BE2C (cell line): ENCODE results near the gene SYNM.

Experiments used
- DNase-seq: peaks from one replicate; pipeline ENCODE4 v3.0.0-alpha.2; 2020
- H3K27me3 ChIP-seq: fragments of 250-450 bp; sonication (Bioruptor Pico); 2 replicates; pipeline ENCODE4 v1.5.1; 2020; ENCODE audit warnings: mild to moderate bottlenecking
- H3K36me3 ChIP-seq: fragments of 250-450 bp; sonication (Bioruptor Pico); 2 replicates; pipeline ENCODE4 v1.5.1; 2020; ENCODE audit warnings: mild to moderate bottlenecking
- H3K4me1 ChIP-seq: fragments of 250-450 bp; sonication (Bioruptor Pico); 2 replicates; pipeline ENCODE4 v1.5.1; 2020
- H3K4me3 ChIP-seq: 2 replicates; pipeline ENCODE4 v1.5.1; 2011; ENCODE audit warnings: low read depth, low read length
- H3K9me3 ChIP-seq: fragments of 250-450 bp; sonication (Bioruptor Pico); 2 replicates; pipeline ENCODE4 v1.5.1; 2020
- CTCF ChIP-seq: IDR thresholded peaks from 2 replicates; pipeline ENCODE4 v1.5.1; 2012; ENCODE audit warnings: mild to moderate bottlenecking, low read depth, low read length

SYNM gene

DNA sequence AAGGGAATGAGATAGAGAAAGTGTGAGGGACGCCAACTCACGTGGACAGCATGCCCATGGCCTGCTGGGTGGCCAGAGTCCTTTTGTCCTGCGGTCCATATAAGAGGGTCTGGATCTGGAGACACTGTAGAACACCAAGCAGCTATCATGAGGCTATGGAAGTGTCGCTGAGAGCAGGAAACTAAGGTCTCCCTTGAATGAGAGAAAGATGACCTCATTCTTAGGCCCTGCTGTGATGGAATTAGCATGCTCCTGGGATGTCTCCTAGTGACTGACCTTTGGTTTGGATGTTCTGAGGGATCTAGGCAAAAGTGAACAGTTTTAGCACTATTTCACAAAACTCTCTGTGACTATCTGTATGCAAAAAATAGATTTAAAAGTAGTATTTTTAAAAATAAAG lies 34.4 kb downstream of the SYNM start:
- no peak overlapping the region for H3K4me3 ChIP-seq
- H3K4me1 ChIP-seq, result no peaks in the 10 kb centered on the region
- DNase-seq, result no peak
- TF ChIP-seq CTCF, result no peak
- H3K9me3 ChIP-seq, result no peaks in the 10 kb centered on the region
- H3K27me3 ChIP-seq, result no peaks in the 10 kb centered on the region
- peaks cover 20% of the 10 kb centered on the region for H3K36me3 ChIP-seq

- H3K36me3 ChIP-seq, result peaks cover 14% of the 10 kb centered on the region
- TF ChIP-seq CTCF, result no peak
- H3K4me1 ChIP-seq, result no peaks in the 10 kb centered on the region
- DNase-seq, result no peak
- H3K27me3 ChIP-seq, result no peaks in the 10 kb centered on the region
- no peaks in the 10 kb centered on the region for H3K9me3 ChIP-seq
- H3K4me3 ChIP-seq, result no peak overlapping the region
These were observed 35.7 kb downstream of the SYNM start for GRCh38 chr15:99140590-99140989.

DNA sequence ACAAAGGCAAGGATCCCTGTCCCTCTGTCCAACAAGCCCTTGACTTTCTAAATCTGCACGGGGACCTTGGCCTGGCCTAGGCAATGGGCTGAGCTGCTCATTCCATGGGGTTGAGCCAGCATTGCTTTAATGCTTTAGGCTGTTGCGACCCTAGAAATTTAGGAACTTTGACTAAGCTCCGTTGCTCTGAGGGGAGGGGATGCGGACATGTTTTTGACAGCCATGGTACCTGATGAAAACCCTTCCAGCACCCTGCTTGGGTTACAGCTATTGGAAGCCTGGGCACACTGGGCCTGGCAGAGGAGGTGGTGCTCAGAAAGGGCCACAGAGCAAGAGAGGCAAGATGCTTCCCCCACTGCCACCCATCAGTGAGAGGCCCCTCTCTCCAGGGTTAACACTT lies 37.1 kb downstream of the SYNM start:
- Histone ChIP-seq H3K9me3 (no peaks in the 10 kb centered on the region), H3K4me3 (no peak overlapping the region), H3K27me3 (no peaks in the 10 kb centered on the region), H3K4me1 (no peaks in the 10 kb centered on the region), H3K36me3 (peaks cover 6% of the 10 kb centered on the region; the same call in 1 of the 2 replicates)
- TF ChIP-seq CTCF, result no peak
- no peak for DNase-seq

- Histone ChIP-seq H3K36me3 (no peaks in the 10 kb centered on the region; the same call in 1 of the 2 replicates), H3K27me3 (no peaks in the 10 kb centered on the region), H3K4me1 (no peaks in the 10 kb centered on the region), H3K4me3 (no peak overlapping the region), H3K9me3 (no peaks in the 10 kb centered on the region)
- TF ChIP-seq CTCF, result no peak
- DNase-seq, result no peak
These were observed 37.7 kb downstream of the SYNM start for GRCh38 chr15:99142562-99142961.

DNA sequence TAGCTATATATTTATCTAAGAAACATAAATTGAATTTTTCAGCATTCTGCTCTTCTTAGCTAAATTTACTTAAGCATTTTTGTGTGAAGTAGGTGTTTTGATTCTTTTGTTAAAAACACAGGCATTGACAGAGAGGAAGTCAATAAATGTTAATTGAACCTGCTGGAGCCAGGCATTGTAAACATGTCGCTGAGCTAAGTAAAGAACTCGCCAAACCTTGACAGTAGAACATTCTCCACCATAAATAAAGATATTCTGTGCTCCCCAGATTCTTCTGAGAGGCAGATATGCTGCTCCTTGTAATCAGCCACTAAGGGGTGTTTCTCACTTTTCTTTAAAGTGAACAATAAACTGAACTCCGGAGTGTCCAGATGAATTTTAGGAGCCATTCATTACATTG lies 38.4 kb downstream of the SYNM start:
- Histone ChIP-seq H3K36me3 (no peaks in the 10 kb centered on the region), H3K9me3 (no peaks in the 10 kb centered on the region), H3K4me3 (no peak overlapping the region), H3K27me3 (no peaks in the 10 kb centered on the region), H3K4me1 (no peaks in the 10 kb centered on the region)
- no peak for TF ChIP-seq CTCF
- no peak for DNase-seq

GRCh38 chr15:99143655-99144610 lies 39.1 kb downstream of the SYNM start:
- H3K4me3 ChIP-seq, result no peak overlapping the region
- H3K4me1 ChIP-seq, result no peaks in the 10 kb centered on the region
- no peaks in the 10 kb centered on the region for H3K9me3 ChIP-seq
- H3K27me3 ChIP-seq, result no peaks in the 10 kb centered on the region
- no peak for DNase-seq
- no peaks in the 10 kb centered on the region for H3K36me3 ChIP-seq
- no peak for TF ChIP-seq CTCF
